Muscle of arm (tissue), 12 donors: Measurements from ENCODE around the gene SLC35G3. TPM values are rescaled to one million over a fixed set of nuclear protein-coding genes. Genes with fewer than 3 reads are reported as not detected.
"Not testable (repeated sequence)": the region's sequence is repeated elsewhere in the genome, so short reads cannot be mapped to it uniquely, and the experiment has no call there.

ENCODE experiments used
- DNase-seq: peaks from one replicate; pipeline ENCODE4 v3.0.0-alpha.2; 2013
- polyA plus RNA-seq, 12 donors: library from polyadenylated mRNA; unstranded; fragments of 120-200 nt; gene quantifications; one replicate each; pipeline ENCODE4 v1.2.1, GENCODE V29; 2013; ENCODE audit not compliant: insufficient read length in 12 of 12

The SLC35G3 gene
- polyA plus RNA-seq, 12 donors = 0.08 to 0.89 (median 0.47) TPM; not detected in 3

DNA sequence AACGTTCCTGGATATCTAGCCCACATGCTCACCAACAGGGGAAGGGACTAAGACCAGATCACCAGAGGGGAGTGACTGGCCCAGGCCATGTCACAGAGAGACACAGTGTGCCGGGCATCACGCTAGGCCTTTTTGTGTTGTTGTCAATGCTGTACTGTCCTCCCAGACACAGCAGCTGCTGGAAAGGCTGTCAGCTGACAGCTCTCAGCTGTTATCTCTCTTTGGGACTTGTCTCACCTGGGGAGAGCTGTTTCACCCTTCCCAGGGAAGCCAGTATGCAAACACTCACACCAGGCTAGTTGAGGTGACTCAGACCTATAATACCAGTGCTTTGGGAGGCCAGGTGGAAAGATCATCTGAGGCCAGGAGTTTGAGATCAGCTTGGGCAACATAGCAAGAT, 27.1 kb downstream of the SLC35G3 start:
- DNase-seq = no peak

DNA sequence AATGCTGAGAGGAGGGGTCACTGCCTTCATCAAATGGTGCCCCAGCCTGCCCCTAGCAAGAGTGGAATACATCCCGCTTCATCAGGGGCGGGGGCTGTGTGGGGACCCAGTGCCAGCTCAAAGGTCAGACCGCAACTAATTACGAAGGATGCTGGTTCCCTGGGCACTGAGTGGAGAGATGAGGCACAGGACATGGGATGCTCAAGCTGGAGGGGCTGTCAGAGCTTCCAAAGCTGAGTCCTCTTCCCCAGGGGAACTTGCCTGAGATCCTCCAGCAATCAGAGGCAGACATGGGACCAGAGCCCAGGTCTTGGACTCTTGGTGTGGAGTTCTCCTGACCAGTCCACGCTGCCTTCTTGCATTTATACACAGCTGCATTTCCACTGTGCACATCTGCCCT, 27.7 kb downstream of the SLC35G3 start:
- DNase-seq = no peak

DNA sequence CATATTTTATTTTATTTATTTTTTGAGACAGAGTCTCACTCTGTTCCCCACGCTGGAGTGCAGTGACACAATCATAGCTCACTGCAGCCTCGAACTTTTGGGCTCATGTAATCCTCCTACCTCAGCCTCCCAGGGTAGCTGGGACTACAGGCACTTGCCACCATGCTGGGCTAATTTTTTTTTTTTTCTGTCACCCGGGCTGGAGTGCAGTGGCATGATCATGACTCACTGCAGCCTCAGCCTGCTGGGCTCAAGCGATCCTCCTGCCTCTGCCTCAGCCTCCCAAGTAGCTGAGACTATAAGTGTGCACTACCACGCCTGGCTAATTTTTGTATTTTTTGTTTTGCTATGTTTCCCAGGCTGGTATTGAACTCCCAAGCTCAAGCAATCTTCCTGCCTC, 29.5 kb downstream of the SLC35G3 start:
- DNase-seq = no peak

DNA sequence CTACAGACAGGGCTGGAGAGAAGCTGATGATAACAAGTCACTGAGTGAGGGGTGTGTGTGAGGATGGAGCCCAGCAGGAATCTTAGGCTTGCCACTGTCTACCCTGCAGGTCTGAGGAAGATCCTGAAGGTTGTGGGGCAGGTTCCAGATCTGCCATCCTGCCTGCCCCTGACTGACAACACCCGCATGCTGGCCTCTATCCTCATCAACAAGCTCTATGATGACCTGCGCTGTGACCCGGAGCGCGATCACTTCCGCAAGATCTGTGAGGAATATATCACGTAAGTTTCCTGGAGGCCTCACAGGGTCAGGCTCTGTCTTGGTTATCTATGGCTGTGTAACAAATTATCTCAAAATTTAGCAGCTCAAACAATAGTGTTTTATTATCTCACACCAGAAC, 30.3 kb downstream of the SLC35G3 start:
- no peak for DNase-seq

DNA sequence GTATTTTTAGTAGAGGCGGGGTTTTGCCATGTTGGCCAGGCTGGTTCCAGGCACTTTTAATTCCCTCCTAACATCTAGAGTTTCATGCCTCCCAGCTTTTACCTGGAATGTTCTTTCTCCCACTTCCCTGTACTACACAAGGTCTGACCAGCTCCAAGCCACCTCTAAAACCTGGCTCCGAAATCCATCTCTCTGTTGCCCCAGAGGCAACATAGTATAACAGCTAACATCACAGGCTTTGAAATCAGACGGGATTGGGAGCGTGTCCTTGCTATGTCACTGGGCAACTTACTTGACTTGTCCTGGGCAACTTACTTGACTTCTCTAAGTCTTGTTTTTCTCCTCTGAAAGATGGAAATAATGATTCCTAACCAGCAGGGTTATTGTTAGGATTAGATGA, 31.4 kb downstream of the SLC35G3 start:
- no peak for DNase-seq

DNA sequence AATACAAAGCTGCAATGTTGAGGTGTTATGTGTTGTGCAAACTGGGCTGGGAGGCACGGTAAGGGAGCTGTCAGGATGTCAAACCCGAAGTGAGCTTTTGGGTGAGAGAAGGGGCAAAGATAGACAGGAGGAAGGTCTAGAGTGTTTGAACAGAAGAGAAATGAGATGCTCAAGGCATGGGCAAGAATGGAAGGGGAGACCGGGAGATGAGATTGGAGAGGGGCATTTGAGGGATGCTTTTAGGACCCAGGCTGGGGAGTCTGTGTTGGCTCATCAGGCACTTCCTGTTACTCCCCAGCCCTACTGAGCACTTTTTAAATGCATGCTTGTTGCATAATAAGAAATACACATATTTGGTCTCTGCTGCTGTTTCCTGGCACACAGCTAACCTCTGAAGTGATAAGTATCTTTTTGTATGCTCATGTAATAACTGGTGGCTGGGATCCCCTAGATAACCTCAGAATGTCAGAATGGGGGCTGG, 32.9 kb downstream of the SLC35G3 start:
- no peak for DNase-seq

DNA sequence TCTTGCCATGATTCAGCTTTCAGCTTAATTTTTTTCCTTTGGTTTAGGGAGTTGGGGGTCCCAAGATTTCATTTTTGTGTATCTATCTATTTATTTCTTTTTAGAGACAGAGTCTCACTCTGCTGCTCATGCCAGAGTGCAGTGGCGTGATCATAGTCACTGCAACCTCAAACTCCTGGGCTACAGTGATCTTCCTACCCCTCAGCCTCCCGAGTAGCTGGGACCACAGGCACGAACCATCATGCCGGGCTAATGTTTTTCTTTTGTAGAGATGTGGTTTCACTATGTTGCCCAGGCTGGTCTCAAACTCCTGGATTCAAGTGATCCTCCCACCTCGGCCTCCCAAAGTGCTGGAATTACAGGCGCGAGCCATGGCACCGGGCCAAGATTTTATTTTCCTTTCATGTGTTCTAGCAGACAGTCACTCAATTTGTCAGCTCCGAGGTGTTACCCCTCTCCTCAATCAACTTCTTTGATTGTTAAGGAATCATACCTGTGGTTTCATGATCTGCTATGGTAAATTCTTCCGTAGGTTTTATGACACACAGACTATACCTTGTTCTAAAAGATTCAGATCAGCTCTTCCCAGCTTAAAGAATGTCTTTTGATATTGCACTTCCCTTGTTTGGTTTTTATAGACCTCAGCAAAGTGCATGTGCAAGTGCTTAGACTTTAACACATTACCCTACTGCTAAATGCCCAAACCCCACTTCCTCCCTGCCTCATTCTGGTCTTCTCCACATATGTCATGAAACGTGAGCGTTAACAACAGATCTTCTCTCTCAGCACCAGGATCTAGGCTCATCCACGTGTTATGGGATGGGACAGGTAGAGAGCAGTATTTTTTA, 33.6 kb downstream of the SLC35G3 start:
- no peak for DNase-seq

DNA sequence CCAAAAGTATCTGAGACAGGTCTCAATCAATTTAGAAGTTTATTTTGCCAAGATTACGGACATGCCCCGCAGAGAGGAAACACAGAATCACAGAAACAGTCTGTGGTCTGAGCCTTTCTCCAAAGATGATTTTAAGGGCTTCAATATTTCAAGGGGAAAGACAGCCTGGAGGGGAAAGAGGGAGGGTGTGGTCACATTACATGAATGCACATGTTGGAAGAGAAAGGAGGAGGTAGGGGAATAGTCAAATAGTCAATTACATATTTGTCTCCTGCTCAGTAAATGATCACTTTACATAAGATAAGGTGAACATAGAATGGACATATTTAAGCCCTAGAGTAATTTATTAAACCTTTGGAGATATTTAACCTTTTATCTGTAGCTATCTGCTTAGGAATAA, 34.3 kb downstream of the SLC35G3 start:
- no peak for DNase-seq

DNA sequence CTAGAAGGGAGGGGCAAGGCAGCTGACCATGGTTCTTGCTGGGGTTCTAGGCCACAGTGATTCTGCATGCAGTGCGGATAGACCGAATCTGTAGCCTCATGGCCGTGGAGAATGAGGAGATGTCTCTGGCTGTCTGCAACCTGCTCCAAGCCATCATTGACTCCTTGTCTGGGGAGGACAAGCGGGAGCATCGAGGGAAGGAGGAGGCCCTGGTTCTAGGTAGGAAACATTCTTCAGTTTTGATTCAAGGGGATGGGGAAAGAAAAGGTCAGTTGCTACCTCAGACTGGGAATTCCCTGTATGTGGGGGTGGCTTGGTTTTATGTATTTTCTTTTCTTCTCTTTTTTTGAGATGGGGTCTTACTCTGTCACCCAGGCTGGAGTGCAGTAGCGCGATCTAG, 38.9 kb downstream of the SLC35G3 start:
- DNase-seq = no peak

DNA sequence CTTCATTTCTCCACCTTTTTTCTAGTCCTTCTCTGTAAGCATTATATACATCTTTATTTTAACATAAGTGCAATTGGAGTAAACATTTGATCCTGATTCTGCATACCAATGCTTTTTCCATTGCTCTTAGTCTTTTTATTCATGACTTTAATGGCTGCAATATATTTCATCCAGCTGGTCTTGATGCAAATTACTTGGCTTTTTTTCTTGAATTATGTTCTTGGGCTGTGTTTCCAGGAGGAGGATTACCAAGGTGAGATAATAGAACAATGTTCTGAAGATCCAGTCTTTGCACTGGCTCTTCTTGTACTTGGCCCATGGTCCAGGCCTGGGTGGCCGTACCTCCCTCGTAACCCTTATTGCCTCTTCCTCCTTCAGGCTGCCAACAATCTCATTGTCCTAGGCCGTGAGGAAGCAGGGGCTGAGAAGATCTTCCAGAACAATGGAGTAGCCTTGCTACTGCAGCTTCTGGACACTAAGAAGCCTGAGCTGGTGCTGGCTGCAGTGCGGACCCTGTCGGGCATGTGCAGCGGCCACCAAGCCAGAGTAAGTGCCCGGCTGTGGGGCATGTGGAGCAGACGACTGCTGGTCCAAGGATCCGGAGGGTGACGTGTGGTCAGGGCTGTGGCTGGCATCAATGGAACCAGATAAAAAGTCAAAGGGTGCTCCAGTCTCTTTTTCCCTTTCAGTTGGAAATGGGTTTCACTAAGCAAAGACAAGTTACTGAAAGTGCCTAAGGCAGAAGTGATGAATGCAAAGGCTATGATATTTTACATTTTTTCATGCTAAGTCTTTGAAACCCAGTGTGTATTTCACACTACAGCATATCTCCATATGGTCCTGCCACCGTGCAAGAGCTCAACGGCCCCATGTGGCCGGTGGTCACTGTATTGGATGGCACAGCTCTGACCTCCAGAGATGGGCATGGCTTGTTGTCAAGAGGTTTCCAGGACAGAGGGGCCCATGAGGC, 39.7 kb downstream of the SLC35G3 start:
- no peak for DNase-seq

DNA sequence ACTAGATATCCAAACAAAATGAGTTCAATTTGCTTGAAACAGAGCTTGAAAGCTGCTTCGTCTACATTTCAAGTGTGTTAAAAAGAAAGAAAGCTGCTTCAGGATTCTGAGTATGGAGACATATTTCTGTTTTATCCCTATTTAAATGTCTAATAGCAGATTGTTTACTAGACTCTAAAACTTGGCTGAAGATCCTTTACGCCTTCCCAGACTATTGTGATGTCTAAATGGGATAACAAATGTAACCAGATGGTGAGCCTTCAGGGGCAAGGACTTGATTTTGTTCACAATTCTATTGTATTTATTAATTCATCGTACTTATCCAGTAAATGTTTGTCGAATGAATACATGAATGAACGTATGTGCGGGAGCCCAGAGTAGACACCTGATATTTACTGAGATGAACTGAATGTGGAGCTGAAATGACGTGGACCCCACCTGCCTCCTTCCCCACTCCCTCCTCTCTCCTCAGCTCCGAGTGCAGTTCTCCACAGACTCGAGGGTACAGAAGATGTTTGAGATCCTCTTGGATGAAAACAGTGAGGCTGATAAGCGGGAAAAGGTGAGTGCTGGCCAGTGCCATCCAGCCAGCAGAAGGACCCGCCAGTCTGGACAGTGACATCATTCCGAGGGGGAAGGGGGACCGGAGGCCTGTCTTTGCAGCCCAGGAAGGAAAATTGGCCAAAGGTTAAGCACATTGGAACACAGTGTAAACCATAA, 41.6 kb downstream of the SLC35G3 start:
- no peak for DNase-seq

DNA sequence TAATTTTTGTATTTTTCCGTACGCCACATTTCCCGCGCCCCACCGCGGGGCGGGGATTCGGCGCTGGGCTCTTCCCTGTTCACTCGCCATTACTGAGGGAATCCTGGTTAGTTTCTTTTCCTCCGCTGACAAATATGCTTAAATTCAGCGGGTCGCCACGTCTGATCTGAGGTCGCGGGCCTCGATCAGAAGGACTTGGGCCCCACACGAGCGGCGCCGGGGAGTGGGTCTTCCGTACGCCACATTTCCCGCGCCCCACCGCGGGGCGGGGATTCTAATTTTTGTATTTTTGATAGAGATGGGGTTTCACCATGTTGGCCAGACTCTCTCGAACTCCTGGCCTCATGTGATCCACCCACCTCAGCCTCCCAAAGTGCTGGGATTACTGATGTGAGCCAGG, 43.1 kb downstream of the SLC35G3 start:
- DNase-seq = not testable (repeated sequence)

DNA sequence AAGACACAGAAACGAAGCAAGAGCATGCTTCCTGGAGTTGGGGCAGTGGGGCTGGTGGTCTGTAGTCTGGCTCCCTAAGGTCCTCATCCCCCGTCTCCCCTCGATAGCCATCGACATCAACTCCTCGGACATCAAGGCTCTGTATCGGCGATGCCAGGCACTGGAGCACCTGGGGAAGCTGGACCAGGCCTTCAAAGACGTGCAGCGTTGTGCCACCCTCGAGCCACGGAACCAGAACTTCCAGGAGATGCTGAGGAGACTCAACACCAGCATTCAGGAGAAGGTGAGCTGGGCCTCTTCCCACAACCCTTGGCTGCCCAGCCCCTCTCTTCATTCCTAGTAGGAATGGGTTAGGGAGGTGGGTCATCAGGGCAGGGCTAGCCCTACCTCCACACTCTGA, 44.3 kb downstream of the SLC35G3 start:
- no peak for DNase-seq

DNA sequence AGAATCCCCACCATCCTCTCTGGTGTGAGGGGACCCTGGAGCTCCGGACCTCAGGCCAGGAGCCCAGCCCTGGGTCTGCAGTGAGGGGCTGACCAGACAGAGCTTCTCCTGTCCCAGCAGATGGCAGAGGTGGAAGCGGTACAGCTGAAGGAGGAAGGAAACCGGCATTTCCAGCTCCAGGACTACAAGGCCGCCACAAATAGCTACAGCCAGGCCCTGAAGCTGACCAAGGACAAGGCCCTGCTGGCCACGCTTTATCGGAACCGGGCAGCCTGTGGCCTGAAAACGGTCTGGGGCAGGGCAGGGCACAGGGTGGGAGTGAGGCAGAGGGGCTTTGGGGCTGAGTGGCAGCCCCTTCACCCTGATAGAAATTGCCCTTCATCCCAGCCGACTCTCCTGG, 46.0 kb downstream of the SLC35G3 start:
- DNase-seq = no peak

DNA sequence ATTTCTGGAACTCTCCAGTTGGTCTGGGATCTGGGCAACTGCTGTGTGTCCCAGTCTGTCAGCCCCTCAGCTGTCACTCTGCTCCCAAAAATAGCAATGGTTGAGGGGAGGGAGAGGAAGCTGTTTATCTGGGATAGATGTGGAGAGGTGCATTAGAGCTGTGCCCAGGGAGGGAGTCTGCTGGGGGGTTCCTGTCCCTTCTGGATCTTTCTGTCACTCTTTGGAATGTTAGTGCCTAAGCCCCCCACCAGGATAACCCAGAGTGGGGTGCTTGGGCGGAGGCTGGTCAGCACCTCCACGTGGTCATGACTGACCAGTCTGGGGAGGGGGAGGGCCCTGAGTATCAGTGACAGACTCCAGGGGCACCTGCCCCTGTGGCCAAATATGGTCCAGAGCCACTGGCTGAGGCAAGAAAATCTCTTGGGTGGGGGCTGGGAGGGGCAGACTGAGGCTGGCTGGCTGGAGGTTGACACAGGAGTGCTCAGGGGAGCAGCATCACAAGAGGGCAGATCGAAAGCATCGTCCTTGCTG, 46.8 kb downstream of the SLC35G3 start, which contains the start of gene UNC45B:
Gene UNC45B, plus strand, starts transcription at position 443 of the 531 bp plus-strand sequence. CDS start 447 bp downstream, outside the sequence.
- peak; percentile 26 for DNase-seq

DNA sequence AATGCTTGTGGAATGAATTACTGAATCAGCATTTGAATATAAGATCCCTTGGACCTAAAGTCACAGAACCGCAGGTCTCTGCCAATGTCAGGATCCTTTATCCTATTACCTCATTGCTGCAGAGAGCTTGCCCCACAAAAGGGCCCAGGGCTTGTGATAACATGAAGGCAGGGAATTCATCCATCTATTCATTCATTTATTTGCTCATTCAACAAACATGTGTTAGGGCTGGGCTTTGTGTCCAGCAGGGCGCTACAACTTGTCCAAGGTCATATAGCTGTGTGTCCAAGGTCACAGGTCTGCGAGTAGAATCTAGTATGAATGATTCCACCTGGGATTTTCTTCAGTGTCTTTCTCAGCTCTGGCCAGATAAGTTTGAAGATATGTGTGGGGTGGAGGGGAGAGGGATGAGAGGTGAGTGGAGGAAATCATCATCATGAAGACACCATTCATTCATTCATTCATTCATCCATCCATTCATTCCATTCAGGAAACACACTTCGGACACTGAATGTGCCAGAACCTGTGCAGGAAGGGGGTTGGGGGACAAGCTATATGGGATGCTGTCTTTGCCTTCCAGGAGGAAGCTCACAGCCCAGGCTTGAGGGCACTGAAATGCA, 47.9 kb downstream of the SLC35G3 start:
- no peak for DNase-seq

DNA sequence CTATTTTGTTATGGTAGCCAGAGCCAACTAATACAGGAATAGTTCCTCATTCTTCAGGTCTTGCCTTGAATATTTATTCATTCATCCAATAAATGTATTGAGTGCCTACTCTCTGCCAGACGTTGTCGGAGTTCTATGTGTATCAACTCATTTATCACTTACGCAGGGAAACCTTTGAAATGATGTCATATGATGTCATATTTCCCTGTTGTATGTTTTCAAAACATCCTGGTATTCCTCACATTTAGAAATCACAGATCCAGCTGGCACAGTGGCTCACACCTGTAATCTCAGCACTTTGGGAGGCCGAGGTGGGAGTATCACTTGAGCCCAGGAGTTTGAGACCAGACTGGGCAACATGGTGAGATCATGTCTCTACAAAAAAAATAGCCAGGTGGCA, 49.4 kb downstream of the SLC35G3 start:
- no peak for DNase-seq
